ENCODE data around the gene SMAD6. TPM values are rescaled to one million over a fixed set of nuclear protein-coding genes. Genes with fewer than 3 reads are reported as not detected.
"Not testable (repeated sequence)": the region's sequence is repeated elsewhere in the genome, so short reads cannot be mapped to it uniquely, and the experiment has no call there.

Gene SMAD6
- total RNA-seq, 1 donor from 2014 or later, result 0.79 TPM

DNA sequence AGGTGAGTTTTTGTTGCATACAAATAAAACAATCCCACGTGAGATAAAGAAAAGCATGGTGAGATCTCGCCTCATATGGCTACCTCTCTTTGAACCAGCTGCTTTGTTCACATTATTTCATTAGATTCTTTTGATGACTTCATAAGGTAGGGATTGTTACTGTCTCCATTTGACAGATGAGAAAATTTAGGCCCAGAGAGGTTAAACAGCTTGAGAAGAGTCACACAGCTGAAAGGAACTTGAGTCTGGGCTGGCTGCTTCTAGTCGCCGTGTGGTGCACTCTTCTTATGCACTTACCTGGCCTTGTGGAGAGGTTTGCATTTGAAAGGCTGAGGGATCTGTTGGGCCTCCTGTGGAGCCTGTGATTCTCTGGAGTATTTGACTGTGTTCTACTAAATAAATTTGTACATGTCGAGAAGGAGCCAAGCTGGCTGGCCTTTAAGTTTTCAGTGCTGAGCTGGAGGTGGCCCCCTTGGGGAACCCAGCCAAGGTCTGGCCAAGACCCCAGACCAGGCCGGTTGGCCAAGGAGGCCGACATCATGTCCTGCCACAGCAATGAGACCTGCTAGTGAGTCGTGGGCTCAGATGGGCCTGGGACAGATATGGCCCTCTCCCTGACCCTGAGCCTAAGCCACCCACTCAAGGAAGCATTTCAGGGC is 125.1 kb downstream of the SMAD6 start:
- Histone ChIP-seq H3K4me3 (ENCODE audit: low read depth, low read length) (no peak overlapping the region), H3K27me3 (ENCODE audit: control insufficient read depth, insufficient read depth, low read length) (no peaks in the 10 kb centered on the region), H3K36me3 (ENCODE audit: control insufficient read depth, insufficient read depth, low read length) (no peaks in the 10 kb centered on the region)
- no peak for FAIRE-seq
- TF ChIP-seq, protein P1, sequence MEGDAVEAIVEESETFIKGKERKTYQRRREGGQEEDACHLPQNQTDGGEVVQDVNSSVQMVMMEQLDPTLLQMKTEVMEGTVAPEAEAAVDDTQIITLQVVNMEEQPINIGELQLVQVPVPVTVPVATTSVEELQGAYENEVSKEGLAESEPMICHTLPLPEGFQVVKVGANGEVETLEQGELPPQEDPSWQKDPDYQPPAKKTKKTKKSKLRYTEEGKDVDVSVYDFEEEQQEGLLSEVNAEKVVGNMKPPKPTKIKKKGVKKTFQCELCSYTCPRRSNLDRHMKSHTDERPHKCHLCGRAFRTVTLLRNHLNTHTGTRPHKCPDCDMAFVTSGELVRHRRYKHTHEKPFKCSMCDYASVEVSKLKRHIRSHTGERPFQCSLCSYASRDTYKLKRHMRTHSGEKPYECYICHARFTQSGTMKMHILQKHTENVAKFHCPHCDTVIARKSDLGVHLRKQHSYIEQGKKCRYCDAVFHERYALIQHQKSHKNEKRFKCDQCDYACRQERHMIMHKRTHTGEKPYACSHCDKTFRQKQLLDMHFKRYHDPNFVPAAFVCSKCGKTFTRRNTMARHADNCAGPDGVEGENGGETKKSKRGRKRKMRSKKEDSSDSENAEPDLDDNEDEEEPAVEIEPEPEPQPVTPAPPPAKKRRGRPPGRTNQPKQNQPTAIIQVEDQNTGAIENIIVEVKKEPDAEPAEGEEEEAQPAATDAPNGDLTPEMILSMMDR (IDR thresholded peaks at IDR 0.05; ENCODE audit: insufficient read depth, low read length, severe bottlenecking), result no peak
- no peak for DNase-seq (ENCODE audit: low read depth)

DNA sequence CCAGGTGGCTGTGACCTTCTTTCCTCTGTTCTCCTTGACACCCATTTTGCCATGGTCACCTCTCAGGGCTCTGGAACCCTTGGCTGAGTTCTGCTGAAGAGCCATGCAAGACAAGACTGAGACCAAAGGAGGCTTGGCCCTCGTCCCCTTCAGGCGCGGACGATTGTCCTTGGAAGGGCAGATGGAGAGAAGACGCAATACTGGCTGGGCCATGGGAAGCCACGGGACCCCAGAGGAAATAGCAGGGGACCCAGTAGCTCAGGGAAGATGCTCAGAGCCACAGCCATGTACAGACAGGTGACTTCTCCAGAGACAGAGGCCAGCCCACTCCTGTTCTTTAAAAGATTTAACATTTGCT is 125.6 kb downstream of the SMAD6 start:
- no peaks in the 10 kb centered on the region for H3K36me3 ChIP-seq (ENCODE audit: control insufficient read depth, insufficient read depth, low read length)
- H3K27me3 ChIP-seq (ENCODE audit: control insufficient read depth, insufficient read depth, low read length), result no peaks in the 10 kb centered on the region
- H3K4me3 ChIP-seq (ENCODE audit: low read depth, low read length), result no peak overlapping the region
- DNase-seq (ENCODE audit: low read depth) (no peak), FAIRE-seq (no peak)
- TF ChIP-seq, protein P1 (IDR thresholded peaks at IDR 0.05; ENCODE audit: insufficient read depth, low read length, severe bottlenecking), result no peak

DNA sequence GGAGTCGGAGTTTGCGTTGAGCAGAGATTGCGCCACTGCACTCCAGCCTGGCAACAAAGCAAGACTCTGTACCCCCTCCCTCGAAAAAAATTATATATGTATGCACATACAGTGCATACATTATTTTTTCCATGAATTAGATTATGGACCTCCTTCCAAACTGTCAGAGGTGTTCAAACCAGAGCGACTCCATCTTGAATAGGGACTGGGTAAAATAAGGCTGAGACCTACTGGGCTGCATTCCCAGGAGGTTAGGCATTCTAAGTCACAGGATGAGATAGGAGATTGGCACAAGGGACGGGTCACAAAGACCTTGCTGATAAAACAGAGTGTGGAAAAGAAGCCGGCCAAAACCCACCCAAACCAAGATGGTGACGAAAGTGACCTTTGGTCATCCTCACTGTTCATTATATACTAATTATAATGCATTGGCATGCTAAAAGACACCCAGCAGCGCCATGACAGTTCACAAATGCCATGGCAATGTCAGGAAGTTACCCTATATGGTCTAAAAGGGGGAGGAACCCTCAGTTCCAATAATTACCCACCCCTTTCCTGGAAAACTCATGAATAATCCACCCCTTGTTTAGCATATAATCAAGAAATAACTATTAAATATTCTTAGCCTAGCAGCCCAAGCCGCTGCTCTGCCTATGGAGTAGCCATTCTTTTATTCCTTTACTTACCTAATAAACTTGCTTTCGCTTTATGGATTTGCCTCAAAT is 126.9 kb downstream of the SMAD6 start:
- H3K27me3 ChIP-seq (ENCODE audit: control insufficient read depth, insufficient read depth, low read length); DNase-seq (ENCODE audit: low read depth); H3K36me3 ChIP-seq (ENCODE audit: control insufficient read depth, insufficient read depth, low read length); H3K4me3 ChIP-seq (ENCODE audit: low read depth, low read length); FAIRE-seq: not testable (repeated sequence)

DNA sequence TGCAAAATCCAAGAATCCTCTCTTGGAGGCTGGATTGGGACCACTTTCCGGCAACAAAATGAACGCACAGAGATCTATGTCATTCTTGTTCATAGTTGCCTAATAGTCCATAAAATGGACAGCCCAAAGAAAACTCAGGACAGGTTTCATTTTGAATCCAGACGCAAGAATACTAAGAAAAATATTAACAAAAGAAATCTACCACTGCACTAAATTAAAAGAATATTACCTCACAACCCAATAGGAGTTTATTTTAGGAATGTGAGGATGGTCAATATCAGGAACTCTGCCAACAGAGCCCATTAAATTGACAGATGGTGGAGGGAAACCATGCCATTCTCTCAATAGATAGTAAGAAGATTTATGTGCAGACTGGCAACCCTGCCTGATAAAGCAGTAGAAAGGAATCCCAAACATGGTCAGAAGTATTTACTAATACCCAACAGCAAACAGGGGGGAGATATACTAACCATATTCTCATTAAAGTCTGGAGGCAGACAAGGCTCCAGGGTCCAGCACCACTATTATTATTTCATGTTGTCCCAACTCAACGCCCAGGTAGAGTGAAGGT is 127.6 kb downstream of the SMAD6 start:
- TF ChIP-seq, protein P1 (IDR thresholded peaks at IDR 0.05; ENCODE audit: insufficient read depth, low read length, severe bottlenecking), result no peak
- Histone ChIP-seq H3K36me3 (ENCODE audit: control insufficient read depth, insufficient read depth, low read length) (no peaks in the 10 kb centered on the region), H3K4me3 (ENCODE audit: low read depth, low read length) (no peak overlapping the region), H3K27me3 (ENCODE audit: control insufficient read depth, insufficient read depth, low read length) (no peaks in the 10 kb centered on the region)
- no peak for DNase-seq (ENCODE audit: low read depth)
- no peak for FAIRE-seq

DNA sequence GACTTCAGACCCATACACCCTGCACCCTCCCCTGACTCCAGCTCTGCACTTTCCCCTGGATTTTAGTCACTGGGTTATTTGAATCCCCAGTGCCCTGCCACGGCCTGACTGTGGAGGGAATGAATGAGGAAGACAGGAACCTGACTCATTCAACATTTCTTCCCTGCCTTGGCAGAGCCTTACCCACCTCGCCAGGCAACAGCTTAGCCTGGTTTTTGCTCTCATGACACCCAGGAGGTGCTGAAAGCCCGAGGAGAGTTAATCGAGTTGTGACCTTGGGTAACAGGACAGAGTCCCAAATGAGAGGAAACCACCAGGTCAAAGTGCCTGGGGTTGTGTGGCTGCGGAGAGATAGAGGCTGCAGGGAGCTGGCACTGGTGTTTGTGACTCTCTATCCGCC is 128.3 kb downstream of the SMAD6 start:
- Histone ChIP-seq H3K4me3 (ENCODE audit: low read depth, low read length) (no peak overlapping the region), H3K27me3 (ENCODE audit: control insufficient read depth, insufficient read depth, low read length) (no peaks in the 10 kb centered on the region), H3K36me3 (ENCODE audit: control insufficient read depth, insufficient read depth, low read length) (no peaks in the 10 kb centered on the region)
- DNase-seq (ENCODE audit: low read depth) (peak; percentile 86), FAIRE-seq (no peak)
- TF ChIP-seq, protein P1 (IDR thresholded peaks at IDR 0.05; ENCODE audit: insufficient read depth, low read length, severe bottlenecking), result no peak

DNA sequence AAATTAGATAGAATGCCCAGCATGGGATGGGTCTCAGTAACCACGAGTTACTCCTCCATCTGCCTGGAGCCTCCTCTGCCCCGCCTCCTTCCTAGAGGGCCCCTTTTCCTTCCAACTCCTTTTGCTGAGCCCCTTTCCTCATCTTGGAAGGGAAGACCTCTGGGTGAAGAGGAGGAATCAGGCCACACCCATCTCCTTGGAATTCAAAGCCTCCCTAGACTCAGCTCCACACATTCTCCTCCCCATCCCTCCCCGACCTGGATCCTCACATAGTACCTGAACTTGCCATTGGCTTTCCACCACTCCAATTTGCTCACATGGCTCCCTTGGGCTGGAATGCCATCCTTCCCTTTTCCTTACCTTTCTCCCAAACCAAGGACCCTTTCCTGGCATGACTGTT is 128.8 kb downstream of the SMAD6 start:
- no peaks in the 10 kb centered on the region for H3K27me3 ChIP-seq (ENCODE audit: control insufficient read depth, insufficient read depth, low read length)
- FAIRE-seq, result no peak
- TF ChIP-seq, protein P1 (IDR thresholded peaks at IDR 0.05; ENCODE audit: insufficient read depth, low read length, severe bottlenecking), result no peak
- DNase-seq (ENCODE audit: low read depth), result no peak
- no peak overlapping the region for H3K4me3 ChIP-seq (ENCODE audit: low read depth, low read length)
- H3K36me3 ChIP-seq (ENCODE audit: control insufficient read depth, insufficient read depth, low read length), result no peaks in the 10 kb centered on the region

Data from bronchial epithelial cell (primary cell).